Measurements from ENCODE around the gene PAIP2.
"Not testable (repeated sequence)": the region's sequence is repeated elsewhere in the genome, so short reads cannot be mapped to it uniquely, and the experiment has no call there.

PAIP2 gene

GRCh38 chr5:139393497-139394122 lies 52.0 kb downstream of the PAIP2 start:
- DNase-seq = no peak

GRCh38 chr5:139394123-139394653 lies 52.5 kb downstream of the PAIP2 start:
- no peak for DNase-seq

GRCh38 chr5:139394654-139395566 lies 53.3 kb downstream of the PAIP2 start, which contains the start of gene PROB1:
Gene PROB1, minus strand, starts transcription at chr5:139395104. Its CDS starts 23 bp downstream, at chr5:139395081.
- DNase-seq = no peak

- DNase-seq = no peak
Observed at GRCh38 chr5:139395844-139396640, 54.4 kb downstream of the PAIP2 start.

DNA sequence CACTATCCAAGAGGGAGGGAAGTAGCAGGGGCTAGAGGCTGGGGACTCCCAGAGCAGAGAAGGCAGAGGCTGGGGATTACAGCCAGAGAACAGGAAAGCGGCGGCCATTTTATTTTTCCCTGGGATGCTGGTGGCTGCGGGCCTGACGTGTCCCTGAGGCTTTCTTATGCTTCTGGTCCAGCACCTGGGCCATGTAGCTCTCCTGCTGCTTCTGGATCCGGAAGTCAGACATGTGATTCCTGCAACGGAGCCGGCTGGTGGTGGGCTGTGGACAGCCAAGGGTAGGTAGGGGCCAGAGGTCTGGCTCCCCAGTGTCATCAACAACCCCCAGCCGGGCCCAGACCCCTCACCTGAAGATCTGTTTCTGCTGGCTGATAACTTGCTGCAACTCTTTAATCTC lies 55.0 kb downstream of the PAIP2 start:
- DNase-seq = no peak

DNA sequence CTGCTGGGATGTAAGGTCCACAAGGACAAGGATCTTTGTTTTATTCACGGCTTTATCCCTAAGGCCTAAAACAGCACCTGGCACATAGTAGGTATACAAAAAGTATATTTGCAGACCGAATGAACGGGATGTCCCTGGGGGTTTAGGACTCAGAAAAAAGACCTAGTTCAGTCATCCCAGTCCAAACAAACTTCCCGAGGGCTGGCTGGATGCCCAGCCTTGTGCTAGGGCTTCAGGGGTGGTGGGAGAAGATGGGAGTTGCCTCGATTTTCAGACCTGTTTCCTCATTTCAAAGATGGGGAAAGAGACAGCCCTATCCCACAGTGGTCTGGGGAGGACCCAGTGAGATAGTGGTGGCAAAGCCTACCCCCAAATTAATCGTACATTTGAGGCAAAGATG lies 56.3 kb downstream of the PAIP2 start:
- DNase-seq = no peak

DNA sequence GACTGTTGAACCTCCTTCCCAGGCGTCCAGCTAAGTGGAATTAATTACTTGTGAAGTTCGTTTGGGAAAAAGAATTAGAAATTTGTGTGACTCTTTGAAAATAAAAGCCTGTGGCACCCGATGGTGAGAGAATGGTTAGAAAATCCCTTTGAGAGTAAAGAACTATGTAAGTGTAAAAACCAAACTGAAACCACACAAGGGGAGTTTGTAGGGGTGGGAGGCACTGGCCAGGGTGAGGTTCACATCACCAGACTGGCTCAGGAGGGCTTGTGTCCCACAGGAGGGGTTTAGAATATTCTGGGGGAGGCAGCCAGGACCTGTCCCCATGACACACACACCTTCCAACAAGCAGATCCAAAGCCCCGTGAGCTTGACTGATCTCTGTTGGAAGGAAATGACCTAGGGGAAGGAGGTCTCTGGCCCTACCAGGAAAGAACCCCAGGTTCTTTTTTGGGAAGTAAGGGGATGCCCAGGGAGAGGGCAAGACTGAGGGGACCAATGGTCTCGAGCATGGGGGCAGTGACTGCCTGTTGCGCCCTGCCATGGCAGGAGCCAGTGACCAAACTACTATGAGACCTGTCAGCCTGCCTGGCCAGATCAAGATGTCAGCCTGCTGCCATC lies 58.0 kb downstream of the PAIP2 start:
- DNase-seq = no peak

GRCh38 chr5:139401546-139401945 lies 59.9 kb downstream of the PAIP2 start:
- DNase-seq = no peak

DNA sequence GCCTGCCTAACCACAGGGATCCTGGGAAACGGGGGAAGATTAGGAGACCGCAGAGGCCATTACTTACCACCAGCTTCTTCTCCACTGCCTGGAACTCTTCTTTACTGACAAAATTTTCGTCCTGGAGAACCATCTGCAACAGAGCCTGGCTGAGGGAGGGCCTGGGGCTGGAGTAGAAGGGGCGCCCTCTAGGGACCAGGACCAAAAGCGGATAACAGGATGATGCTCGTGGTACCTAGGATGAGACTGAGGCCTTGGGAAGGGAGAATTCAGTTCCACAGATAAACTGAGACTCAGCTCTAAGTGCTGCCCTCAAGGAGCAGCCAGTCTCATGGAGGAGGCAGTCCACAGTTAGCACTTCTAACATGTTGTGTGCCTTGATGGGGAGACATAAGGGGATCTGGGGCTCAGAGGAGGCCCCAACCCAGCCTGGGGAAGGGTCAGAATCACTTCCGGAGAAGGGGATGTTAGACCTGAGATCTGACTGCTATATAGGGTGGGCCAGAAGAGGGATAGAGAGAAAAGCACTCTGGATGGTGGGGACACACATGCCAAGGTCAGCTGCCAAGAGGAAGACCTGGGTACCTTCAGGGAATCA lies 61.0 kb downstream of the PAIP2 start:
- DNase-seq = peak; percentile 11 to 69

DNA sequence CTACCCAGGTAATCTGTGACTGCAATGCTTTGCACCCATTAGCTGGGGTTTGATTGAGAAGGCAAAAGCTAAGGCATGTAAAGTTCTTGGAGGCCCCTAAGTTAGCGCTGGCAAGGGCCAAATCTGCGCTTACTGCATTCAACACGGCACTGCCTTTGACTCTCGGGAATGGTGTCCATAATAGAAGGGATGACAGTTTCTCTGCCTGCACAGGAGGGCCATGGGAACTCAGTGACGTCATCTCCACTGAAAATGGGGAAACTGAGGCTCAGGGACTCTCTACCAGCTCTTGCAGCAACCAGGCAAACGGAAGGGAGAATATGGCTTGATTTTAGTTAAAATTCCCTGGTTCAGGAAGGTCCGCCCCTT lies 61.7 kb downstream of the PAIP2 start:
- DNase-seq = no peak

GRCh38 chr5:139403787-139404483 lies 62.3 kb downstream of the PAIP2 start, which contains the start of gene SPATA24:
Gene SPATA24, minus strand, starts transcription at chr5:139404089. Its CDS starts 29 bp downstream, at chr5:139404060.
- DNase-seq = peak; percentile 98 to 99

GRCh38 chr5:139404484-139404840 lies 62.8 kb downstream of the PAIP2 start:
- DNase-seq = no peak

DNA sequence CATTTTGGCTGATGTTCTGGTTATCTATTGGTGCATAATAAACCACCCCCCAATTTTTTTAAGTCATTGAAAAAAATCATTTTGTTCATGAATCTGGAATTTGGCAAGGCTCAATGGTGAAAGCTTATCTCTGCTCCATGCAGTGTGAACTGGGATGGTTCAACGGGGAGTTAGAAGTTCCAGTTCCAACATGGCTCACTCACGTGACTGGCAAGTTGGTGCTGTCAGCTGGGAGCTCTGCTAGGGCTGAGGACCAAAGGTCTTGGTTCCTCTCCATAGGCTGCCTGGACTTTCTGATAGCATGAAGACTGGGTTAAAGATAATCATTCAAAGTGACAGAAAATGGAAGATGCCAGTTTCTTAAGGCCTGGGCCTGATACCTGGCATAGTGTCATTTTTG lies 65.3 kb downstream of the PAIP2 start:
- DNase-seq = no peak

GRCh38 chr5:139407517-139407916 lies 65.9 kb downstream of the PAIP2 start:
- DNase-seq = no peak

- no peak for DNase-seq
Observed at GRCh38 chr5:139408191-139408590, 66.5 kb downstream of the PAIP2 start.

GRCh38 chr5:139409116-139409515 lies 67.5 kb downstream of the PAIP2 start:
- not testable (repeated sequence) for DNase-seq

GRCh38 chr5:139410121-139410992 lies 68.7 kb downstream of the PAIP2 start:
- DNase-seq = no peak

- DNase-seq = no peak
Observed at GRCh38 chr5:139410993-139411828, 69.6 kb downstream of the PAIP2 start.

GRCh38 chr5:139413153-139413552 lies 71.5 kb downstream of the PAIP2 start:
- no peak for DNase-seq

- no peak for DNase-seq
Observed at GRCh38 chr5:139413963-139414362, 72.3 kb downstream of the PAIP2 start.
